ENCODE results near the gene C10orf105.

The C10orf105 gene

DNA sequence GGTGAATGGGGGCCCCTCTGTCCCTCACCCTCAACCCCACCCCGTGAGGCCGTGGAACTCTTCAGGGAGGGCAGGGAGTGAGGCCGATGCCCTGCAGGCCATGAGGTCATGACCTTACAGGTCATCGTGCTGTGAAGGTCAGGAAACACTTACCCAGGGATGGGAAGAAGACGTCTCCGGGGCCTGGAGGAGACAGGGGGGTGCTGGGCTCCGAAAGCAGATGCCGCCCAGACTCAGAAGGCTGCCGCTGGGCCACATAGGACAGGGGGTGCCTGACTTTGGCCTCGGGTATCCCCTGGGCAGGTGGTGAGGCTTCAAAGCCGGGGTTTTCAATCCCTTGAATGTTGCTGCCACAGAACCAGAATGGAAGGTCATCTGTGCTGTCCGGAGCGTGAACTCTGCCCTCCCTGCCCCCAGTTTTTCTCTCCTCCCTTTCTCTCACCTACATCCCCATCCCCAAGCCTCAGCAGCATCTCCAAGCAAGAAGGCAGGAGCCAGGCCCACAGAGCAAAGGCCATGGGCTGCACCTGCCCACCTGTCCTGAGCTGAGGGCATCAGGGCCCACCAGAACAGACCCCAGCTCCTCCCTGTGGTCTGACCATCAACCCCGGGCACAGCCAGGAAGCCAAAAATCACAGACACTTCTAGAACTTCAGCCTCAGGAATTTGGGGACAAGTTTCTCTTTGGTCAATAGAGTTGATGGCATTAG, 32.1 kb upstream of the C10orf105 start:
- DNase-seq = no peak

GRCh38 chr10:71750986-71751385, 31.4 kb upstream of the C10orf105 start:
- DNase-seq = no peak

- DNase-seq = no peak
Observed at GRCh38 chr10:71750124-71750841, 30.7 kb upstream of the C10orf105 start.

DNA sequence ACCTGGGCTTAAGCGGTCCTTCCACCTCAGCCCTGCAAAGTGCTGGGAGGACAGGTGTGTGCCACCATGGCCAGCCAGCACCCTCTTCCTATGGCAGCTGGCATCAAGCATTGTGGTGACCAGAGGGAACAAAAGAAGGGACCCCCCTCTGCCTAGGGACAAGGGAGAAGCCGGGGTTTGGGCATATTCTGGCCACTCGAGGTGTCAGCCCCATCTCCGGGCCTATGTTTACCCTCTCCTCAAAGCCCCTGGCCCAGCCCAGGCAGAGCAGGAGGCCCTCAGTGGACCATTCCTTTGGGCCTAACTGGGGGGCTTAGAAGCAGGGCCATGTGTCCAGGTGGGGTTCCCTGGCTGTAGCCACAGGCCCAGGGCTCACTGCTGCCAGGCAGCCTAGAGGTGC, 29.8 kb upstream of the C10orf105 start:
- DNase-seq = no peak

GRCh38 chr10:71748671-71749191, 29.2 kb upstream of the C10orf105 start:
- no peak for DNase-seq

DNA sequence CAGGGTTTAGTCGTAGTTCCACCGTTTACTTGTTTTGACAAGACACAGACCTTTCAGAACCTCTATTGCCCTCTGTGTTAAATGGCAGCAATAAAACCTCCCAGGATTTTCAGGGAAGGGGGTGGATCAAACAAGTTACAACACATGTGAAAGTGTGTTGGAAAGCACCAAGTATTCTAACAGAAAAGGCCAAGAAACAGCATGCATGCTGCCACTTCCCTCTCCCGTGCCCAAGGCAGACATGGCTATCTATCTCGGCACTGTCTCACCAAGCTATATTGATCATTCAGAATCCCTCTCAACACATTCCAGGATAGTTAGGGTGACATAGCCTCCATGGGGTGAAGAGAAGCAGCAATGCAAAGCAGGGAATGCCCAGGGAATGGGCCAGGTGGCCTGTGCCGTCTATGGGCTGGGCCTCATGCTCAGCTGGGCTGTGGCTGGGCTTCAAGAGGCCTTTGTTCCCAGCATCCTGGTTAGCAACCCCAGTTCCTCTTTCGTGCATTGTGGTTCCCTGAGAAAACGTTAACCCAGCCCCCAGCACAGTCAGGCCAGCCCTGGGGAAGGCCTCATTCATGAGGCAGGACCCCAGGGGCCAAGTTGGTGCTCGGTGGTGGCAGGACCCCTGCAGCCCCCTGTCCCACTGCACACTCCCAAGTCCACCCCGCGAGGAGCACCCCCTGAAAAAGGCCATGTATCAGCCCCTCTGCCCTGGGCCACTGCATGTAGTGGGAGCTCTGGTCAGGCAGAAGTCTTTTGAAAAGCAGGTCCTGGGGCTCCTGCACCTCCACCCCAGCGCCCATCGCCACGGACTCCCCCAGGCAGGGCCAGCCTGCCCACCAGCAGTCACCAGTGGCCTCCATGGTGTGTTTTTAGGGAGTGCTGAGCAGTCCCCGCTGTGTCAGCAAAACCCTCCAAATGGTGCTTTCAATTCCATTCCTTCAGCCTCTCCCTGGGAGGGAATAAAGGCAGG, 28.3 kb upstream of the C10orf105 start:
- DNase-seq = no peak

DNA sequence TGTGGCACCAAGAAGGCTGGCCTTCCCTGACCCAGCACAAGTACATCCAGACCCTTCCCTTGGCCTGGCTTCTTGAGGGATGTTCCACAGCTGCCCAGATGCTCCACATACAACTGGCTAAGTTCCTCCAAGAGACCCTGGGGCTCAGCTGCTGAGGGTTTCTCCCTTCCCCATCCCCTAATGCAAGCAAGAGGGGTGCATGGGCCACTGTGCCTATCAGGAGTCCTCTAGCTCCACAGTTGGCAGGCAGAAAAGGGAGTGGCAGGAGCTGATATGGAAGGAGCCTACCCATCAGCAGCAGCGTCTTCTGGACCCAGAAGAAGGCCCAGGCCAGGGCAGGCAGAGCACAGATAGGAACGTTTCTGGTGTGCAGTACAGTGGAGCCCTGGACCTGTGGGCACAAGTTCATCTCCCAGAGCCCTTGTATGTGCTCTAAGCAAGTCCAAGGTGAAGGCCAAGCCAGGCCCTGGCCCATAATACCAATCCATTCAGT, 27.5 kb upstream of the C10orf105 start:
- DNase-seq = no peak

GRCh38 chr10:71746344-71747037, 26.9 kb upstream of the C10orf105 start:
- DNase-seq = no peak

- no peak for DNase-seq
Observed at GRCh38 chr10:71745664-71746250, 26.2 kb upstream of the C10orf105 start.

DNA sequence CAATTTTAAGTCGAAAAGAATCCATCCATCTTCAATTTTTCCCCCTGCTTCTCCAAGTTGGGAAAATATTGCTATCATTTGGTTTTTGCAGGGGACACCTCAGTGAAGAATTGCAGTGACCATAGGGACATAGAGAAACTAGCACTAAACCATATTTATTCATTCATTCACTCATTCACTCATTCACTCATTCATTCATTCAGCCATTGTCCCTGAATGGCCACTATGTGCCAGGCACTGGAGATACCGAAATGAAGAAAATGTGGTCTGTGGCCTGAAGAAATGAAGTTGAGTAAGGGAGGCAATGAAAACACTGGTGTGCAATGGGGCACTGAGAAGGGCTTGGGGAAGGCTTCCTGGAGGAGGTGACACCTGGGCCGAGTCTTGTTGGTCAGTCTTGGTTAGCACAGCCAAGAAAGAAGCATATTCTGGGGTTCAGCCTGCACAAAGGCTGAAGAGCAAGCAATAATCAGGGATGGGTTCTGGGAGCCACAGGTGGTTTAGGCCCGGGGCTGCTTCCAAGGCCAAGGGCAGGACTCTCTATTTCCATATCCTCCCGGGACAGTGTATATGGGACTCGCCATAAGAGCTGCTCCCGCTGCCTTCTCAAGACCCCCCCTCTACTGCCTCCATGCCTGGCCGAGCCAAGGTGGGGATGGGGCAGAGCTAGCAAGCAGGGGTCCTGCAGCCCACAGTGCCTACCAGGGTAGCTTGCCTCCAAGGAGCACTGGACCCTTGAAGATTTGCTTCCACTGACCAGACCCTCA, 25.5 kb upstream of the C10orf105 start:
- DNase-seq = no peak

GRCh38 chr10:71743866-71744265, 24.3 kb upstream of the C10orf105 start:
- DNase-seq = no peak

DNA sequence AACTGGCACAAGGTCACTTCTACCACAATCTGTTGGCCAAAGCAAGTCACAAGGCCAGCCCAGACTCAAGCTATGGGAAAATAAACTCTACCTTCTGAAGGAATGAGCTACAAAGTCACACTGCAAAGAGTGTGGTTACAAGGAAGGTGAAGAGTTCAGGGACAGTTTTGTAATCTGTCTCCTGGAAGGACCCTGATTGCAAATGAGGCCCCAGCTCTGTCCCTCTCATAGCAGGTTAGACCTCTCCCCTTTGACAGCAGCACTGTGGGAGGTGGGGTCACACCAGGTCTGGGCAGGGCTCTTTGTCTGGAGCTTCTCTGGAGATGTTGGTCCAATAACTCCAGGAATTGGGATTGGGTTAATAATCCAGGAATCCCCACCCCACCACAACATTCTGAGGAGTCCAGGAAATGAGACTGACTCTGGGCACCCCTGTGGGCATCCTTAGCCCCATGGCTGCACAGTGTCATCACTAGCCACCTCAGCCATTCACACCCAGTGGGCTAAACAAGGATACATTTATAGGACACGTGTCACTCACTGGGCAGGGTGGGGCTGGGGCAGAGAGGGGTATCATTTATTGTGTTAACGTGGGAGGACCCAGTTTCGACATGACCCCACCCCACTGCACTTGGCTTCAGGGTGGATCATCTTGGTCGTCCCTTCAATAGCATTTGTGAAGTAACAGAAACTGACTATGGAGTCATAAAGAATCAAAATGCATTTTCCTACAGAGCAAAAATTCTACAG, 23.7 kb upstream of the C10orf105 start:
- DNase-seq = no peak

DNA sequence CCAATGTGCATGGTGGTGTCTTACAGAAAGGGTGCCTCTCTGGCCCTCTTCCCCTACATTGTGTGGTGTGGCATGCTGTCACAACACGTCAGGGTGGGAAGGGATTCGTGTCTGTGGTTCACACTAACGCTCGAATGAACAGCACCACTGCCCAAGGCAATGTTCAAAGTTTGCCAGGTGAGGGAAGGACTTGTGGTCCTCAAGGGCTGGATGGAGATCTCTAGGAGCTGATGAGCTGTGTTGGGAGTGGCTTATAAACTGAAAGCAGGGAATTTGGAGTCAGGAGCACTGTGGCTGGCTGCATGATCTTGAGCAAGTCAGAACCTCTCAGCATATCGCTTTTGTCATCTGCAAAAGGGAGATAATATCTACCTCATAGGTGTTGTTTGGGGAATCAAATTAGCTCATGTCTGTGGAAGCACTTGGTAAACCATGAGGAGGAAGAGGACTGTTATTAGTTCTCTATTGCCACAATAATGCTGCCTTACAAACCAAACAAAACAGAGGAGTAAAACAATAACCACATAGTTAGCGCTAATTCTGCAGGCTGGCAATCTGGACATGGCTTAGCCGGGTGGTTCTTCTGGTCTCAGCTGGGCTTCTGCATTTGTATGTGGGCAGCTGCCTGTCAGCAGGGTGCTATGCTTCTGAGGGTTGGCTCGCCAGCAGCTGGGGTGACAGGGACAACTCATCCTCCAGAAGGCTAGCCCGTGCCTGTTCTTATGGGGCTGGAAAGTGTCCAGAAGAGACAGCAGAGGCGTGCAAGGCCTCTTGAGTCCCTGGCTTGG, 22.9 kb upstream of the C10orf105 start:
- DNase-seq = no peak

GRCh38 chr10:71741671-71742070, 22.1 kb upstream of the C10orf105 start:
- no peak for DNase-seq

DNA sequence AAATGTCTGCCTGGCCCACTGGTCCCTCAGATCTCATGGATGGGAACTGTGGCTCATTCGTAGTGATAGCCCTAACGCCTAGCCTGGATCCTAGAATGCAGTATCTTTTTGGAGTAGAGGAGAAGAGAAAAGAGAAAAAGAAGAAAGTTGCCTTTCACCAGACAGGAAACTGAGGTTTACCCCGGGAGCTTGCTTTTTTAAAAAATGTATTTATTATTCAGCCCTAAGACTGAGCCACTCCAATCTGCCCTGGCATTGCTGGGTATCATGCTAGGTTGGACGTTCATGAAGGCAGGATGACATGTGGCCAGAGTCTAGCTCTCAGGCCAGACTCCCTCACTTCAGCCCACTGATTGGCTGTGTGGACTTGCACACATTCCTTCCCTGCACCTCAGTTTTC, 21.5 kb upstream of the C10orf105 start:
- no peak for DNase-seq

DNA sequence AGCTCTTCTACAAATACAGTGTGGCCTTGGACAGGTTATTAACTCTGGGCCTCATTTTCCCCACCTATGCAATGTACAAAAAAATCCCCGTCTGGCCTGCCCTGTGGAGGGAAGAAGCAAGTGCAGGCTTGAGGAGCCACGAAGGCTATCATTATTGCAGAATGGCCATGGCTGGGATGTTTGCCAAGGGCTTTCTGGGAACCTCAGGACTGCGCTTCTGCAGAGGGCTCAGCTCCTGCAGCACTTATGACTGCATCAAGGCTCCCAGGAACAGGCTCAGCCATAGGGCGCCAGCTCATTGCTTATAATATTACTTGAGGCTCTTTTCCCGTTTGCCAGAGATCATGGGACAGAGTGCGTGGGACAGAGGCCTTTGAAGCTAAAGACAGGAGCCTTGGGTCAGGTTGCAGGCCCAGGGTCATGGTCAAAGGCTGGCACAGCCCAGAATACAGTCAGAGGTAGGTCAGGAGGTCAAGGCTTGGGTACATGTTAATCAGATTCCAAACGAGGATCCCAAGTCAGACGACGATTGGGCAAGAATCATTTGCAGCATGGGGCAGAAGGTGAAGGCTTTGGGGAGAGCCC, 20.6 kb upstream of the C10orf105 start:
- DNase-seq = no peak

DNA sequence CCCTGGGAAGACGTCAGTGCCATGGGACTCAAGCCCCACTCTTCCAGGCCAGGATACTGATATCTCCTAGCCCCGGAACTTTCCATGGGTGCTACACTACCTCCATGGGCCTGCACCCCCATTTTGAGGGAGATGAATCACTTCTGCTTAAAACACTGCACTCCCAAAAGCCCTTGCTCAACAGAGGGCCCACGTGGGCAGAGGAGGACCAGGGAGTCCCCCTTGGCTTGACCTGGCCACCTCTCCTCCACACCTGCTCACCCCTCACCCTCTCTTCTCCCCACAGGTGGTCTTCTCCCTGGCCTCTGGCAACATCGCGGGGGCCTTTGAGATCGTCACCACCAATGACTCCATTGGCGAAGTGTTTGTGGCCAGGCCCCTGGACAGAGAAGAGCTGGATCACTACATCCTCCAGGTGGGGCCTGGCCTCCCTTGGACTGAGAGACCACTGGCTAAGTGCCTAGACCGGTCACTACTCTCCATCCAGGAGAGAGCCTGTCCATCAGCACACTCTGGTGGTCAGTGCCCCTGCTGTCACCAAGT, 19.9 kb upstream of the C10orf105 start:
- no peak for DNase-seq

DNA sequence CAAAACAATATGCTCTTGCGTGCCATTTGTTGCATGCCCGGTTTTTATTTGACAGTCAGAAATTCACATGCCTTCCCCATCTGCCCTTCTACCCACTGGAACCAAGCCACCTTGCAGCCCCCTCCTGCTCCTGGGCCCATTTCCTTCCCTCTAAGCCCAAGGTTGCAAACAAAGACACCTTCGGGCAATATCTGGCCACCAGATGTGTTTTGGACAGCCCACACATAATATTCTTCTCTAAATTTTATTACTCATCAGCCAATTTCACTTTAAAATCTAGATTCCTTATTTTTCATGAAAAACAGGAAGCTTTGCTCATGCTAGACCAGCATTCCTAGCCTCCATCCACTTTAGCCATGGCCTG, 18.2 kb upstream of the C10orf105 start:
- DNase-seq = no peak
